ENCODE results near the gene PKIG.
"Not testable (repeated sequence)": the region's sequence is repeated elsewhere in the genome, so short reads cannot be mapped to it uniquely, and the experiment has no call there.

Gene PKIG

GRCh38 chr20:44640522-44640921 is 58.1 kb downstream of the PKIG start:
- no peak for DNase-seq (ENCODE audit: low read depth, low spot score)

GRCh38 chr20:44641325-44641724 is 58.9 kb downstream of the PKIG start:
- DNase-seq (ENCODE audit: low read depth, low spot score), result no peak

GRCh38 chr20:44642203-44643153 is 60.1 kb downstream of the PKIG start:
- no peak for DNase-seq (ENCODE audit: low read depth, low spot score)

- no peak for DNase-seq (ENCODE audit: low read depth, low spot score)
These were observed 60.8 kb downstream of the PKIG start for GRCh38 chr20:44643154-44643519.

- DNase-seq (ENCODE audit: low read depth, low spot score), result no peak
These were observed 61.3 kb downstream of the PKIG start for GRCh38 chr20:44643596-44644229.

- DNase-seq (ENCODE audit: low read depth, low spot score), result no peak
These were observed 61.8 kb downstream of the PKIG start for GRCh38 chr20:44644230-44644617.

GRCh38 chr20:44644667-44645131 is 62.3 kb downstream of the PKIG start:
- DNase-seq (ENCODE audit: low read depth, low spot score), result no peak

GRCh38 chr20:44646023-44646640 is 63.8 kb downstream of the PKIG start:
- no peak for DNase-seq (ENCODE audit: low read depth, low spot score)

GRCh38 chr20:44646641-44647274 is 64.4 kb downstream of the PKIG start:
- DNase-seq (ENCODE audit: low read depth, low spot score), result no peak

GRCh38 chr20:44648068-44648467 is 65.7 kb downstream of the PKIG start:
- no peak for DNase-seq (ENCODE audit: low read depth, low spot score)

- DNase-seq (ENCODE audit: low read depth, low spot score), result no peak
These were observed 66.2 kb downstream of the PKIG start for GRCh38 chr20:44648579-44648978.

GRCh38 chr20:44649126-44649525 is 66.7 kb downstream of the PKIG start:
- DNase-seq (ENCODE audit: low read depth, low spot score), result no peak

GRCh38 chr20:44649976-44650375 is 67.6 kb downstream of the PKIG start:
- DNase-seq (ENCODE audit: low read depth, low spot score), result no peak

GRCh38 chr20:44650771-44651433 is 68.5 kb downstream of the PKIG start:
- no peak for DNase-seq (ENCODE audit: low read depth, low spot score)

- no peak for DNase-seq (ENCODE audit: low read depth, low spot score)
These were observed 69.0 kb downstream of the PKIG start for GRCh38 chr20:44651434-44651683.

- no peak for DNase-seq (ENCODE audit: low read depth, low spot score)
These were observed 69.5 kb downstream of the PKIG start, which contains the start of gene ADA for GRCh38 chr20:44651684-44652423. Gene ADA (minus strand): TSS chr20:44651699. CDS start chr20:44651607, 92 bp downstream.

GRCh38 chr20:44653546-44653945 is 71.2 kb downstream of the PKIG start:
- no peak for DNase-seq (ENCODE audit: low read depth, low spot score)

GRCh38 chr20:44654210-44654609 is 71.8 kb downstream of the PKIG start:
- DNase-seq (ENCODE audit: low read depth, low spot score), result not testable (repeated sequence)

- no peak for DNase-seq (ENCODE audit: low read depth, low spot score)
These were observed 74.1 kb downstream of the PKIG start for GRCh38 chr20:44656448-44656847.

- no peak for DNase-seq (ENCODE audit: low read depth, low spot score)
These were observed 75.5 kb downstream of the PKIG start for GRCh38 chr20:44657875-44658274.

- no peak for DNase-seq (ENCODE audit: low read depth, low spot score)
These were observed 76.4 kb downstream of the PKIG start for GRCh38 chr20:44658810-44659209.

Measured in activated CD4-positive, CD25-positive, alpha-beta regulatory T cell treated with anti-CD3 and anti-CD28 coated beads, Interleukin-2, amount 50 U/mL, for 16 hours (primary cell).